NCI-H1417 (cell line): ENCODE data around the gene CLDN20.
"Not testable (repeated sequence)": the region's sequence is repeated elsewhere in the genome, so short reads cannot be mapped to it uniquely, and the experiment has no call there.

Experiments used
- DNase-seq, 3 experiments: peaks; one replicate each; lab custom pipeline; 2025; lab: John Stamatoyannopoulos, UW

CLDN20 gene

DNA sequence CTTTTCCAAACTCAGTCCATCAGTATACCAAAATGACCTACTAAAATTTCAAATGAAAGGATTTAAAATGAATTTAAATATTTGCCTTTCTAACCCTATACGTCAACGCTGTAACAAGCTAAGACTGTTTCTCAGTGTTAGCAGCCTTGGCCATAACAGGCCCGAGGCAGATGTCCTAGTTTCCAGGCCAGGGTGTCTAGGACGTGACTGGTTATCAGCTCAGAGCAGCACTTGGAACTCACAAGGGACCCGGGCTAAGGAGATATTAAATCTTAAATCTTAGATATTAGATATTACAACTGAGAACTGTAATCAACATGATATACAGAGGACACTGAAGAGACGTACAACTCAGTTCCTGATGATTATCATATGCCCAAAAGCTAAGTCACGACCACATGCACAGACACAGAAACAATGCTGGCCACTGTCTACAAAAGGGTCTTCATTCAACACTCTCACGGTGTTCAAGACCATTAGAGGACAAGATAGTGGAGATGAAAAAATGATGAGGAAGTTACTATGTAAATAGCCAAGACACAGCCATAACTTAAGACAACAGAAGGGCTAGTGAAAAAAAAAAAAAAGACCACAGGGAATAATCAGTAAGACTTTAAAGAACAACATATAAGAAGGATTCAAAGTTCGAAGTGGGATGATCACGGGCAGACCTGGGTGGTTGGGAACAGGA lies at the start of gene CLDN20:
CLDN20 (plus strand) TSS at position 641 of the 691 bp plus-strand sequence. CDS start 11,707 bp downstream, outside the sequence.
- no peak for DNase-seq

DNA sequence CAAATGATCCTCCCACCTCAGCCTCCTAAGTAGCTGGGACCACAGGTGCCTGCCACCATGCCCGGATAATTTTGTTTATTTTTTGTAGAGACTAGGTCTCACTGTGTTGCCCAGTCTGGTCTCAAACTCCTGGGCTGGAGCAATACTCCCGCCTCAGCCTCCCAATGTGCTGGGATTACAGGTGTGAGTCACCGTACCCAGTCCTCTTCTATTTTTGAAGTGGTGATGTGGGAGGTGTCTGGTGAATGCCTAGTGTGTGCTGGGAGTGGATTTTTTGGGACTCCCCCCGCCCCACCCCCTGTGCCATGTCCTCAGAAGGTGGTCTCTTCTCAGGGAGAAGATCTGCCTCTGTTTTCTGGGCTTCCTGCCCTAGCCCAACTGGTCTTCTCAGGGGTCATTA lies 47.9 kb upstream of the CLDN20 start:
- peak in 1 of 3 experiments; percentile 71 for DNase-seq

DNA sequence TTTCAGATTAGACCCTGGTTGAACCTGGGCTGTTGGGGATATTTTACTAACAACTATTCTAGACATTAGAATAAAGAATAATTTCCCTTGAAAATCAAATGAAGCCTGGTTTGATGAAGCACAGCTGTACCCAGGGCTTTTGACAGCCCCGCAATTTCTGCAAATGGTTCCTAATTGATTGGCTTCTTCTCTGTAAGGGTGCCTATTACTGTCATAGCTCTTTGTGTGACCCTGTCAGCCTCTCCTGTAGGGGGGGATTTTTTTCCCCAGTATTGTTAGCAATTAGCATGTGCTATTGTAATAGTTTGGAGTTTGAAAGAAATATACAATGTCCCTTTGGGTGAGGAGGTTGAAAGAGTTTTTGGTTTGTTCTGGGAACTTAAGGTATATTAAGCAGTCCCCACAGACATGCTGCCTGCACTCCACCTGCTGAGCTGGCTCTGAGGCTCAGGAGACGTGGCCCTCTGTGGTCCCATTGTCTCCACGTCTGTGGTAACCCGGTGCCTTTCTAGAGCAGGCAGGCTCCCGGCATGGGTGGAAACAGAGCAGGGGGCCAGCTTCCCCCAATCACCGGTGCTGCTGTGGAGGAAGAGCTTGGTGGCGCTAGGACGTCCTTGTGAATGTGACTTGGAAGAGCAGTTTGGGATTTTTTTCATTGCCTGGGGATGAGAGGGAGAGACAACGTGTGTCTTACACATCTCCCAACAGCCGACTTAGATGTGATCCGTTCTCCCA lies 47.3 kb upstream of the CLDN20 start:
- peak in 2 of 3 experiments; percentile 92 to 98 for DNase-seq

DNA sequence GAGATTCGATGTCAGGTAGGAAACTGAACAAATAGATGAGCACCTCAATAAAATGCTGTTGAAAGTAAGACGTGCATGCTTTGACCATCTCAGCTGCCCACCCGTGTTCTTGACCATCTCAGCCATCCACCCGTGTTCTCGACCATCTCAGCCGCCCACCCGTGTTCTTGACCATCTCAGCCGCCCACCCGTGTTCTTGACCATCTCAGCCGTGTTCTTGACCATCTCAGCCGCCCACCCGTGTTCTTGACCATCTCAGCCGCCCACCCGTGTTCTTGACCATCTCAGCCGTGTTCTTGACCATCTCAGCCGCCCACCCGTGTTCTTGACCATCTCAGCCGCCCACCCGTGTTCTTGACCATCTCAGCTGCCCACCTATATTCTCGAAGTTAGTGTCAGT lies 45.1 kb upstream of the CLDN20 start:
- DNase-seq: not testable (repeated sequence)

DNA sequence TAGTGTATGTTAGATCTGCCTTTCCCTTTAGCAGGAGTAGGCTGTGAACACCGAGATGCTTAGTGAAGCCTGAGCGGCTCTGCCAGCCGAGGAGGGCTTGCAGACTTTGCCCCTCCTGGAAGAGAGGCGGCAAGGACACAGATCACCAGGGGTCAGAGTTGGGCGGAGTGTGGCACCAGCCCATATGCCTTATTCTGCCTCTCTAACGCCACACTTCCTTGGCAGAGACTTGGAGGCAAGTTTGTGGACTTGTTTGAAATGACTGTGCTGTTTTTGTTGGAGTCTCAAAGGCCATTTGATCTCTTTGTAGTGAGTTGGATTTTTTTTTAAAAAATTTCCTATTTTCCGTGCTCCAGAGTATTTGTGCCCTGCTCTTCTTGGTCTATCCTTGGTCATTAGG lies 44.5 kb upstream of the CLDN20 start:
- DNase-seq: no peak

GRCh38 chr6:155219858-155220301 lies 43.9 kb upstream of the CLDN20 start:
- no peak for DNase-seq

DNA sequence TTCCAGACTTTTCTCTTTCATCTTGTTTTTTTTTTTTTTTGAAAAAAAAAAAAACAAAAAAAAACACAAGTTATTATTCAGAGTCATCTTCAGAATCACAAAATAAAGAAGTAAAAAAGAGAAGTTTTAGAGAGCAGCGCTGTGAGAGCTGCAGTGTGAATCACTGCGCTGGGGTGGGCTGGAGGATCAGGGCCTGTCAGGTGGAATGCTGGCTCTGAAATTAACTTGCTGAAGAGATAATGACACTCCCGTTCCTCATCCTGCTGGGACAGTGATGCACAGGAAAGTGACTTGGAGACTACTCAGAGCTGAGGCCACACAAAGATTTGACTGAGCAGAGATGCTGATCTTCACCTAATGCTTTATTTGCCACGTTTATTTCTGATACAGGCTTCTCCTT lies 42.7 kb upstream of the CLDN20 start:
- no peak for DNase-seq

- DNase-seq: no peak
Observed at GRCh38 chr6:155222506-155222905, 41.3 kb upstream of the CLDN20 start.

GRCh38 chr6:155223646-155224451 lies 40.0 kb upstream of the CLDN20 start:
- DNase-seq: peak in 2 of 3 experiments; percentile 54 to 67

GRCh38 chr6:155224618-155225017 lies 39.2 kb upstream of the CLDN20 start:
- DNase-seq: peak in 2 of 3 experiments; percentile 43 to 53

DNA sequence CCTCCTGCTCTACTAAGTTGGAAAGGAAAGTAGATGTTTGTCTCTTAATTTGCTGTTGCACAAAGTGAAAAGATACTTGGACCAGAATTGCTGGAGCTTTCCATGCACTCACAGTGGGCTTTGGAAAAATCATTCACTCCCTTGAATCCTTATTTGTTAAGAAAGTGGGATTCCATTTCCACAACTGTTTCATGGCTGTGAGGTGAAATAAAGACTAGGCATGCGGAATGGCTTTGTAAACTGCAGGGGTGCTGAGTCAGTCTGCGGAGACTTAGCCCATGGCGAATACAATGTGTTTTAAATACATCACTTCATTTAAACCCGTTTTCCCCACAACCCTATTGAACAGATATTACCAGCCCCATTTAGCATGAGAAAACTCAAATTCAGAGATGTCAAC lies 36.8 kb upstream of the CLDN20 start:
- DNase-seq: no peak

DNA sequence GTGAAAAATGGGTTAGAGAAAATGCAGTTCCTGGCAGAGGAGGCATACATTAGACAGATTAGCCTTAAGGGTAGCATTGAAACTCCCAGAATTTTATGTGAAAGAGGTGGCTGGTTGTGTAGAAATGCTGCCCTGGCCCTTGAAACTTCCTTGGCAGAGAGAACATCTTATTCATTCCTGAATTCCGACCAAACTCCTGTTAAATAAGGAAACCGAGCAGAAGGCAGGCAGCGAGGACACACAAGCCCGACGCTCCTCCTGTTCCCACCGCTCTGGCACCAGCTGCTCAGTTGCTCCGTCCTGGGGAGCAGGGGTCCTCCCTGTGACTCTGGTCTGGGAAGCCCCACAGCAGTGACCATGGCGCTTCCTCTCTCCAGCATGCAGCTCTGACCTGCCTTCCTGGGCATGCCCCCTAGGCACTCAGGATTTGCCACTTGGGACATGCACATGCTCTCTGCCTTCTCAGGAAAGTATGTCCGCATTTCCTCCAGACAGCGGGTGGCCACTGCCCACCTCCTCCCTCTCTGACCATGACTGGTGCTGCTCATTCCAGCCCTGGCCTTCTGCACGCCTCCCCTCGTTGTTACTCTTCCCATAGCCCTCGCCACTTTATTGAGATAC lies 35.2 kb upstream of the CLDN20 start:
- DNase-seq: no peak

DNA sequence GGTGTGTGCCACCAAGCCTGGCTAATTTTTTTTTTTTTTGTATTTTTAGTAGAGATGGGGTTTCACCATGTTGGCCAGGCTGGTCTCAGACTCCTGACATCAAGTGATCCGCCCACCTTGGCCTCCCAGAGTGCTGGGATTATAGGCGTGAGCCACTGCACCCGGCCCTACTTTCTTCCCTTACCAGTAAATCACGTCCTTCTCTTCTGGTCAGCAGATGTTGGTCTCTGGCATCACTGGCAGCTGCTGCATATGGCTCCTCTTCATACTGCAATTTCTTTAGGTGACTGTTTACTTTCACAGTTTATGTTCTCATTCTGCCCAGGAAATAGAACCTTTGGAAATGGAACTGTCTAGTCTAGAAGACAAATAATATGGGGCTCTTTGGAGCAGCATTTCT lies 32.8 kb upstream of the CLDN20 start:
- peak in 1 of 3 experiments; percentile 29 for DNase-seq

- no peak for DNase-seq
Observed at GRCh38 chr6:155232848-155233247, 31.0 kb upstream of the CLDN20 start.

DNA sequence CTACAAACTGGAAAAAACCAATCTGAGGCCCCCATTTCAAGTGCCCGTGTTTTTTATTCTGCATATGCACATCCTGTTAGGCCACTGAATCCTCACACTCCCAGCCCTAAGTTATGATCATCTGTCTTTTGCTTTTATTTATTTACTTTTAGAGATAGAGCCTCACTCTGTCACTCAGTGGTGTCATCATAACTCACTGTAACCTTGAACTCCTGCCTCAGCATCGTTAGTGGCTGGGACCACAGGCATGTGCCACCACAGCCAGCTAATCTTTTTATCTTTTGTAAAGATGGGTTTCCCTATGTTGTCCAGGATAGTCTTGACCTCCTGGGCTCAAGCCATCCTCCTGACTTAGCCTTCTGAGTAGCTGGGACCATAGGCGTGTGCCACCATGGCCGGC lies 29.6 kb upstream of the CLDN20 start:
- no peak for DNase-seq

DNA sequence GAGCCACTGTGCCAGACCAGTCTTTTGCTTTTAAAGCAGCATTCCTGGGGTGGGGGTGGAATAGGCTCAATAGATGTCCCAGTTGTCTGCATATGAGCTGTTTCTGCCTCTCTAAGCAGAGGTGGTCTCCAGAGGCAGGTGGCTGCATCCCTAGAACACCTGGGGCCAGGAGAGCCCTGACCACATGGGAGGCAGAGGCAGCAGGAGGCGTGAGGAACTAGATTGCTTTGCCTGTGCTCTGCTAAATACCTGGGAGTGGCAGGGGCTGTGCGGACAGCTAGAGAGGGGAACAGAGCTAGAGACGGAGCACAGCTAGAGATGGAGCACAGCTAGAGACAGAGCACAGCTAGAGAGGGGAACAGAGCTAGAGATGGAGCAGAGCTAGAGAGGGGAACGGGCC lies 29.1 kb upstream of the CLDN20 start:
- DNase-seq: no peak

- DNase-seq: no peak
Observed at GRCh38 chr6:155235087-155235486, 28.7 kb upstream of the CLDN20 start.

DNA sequence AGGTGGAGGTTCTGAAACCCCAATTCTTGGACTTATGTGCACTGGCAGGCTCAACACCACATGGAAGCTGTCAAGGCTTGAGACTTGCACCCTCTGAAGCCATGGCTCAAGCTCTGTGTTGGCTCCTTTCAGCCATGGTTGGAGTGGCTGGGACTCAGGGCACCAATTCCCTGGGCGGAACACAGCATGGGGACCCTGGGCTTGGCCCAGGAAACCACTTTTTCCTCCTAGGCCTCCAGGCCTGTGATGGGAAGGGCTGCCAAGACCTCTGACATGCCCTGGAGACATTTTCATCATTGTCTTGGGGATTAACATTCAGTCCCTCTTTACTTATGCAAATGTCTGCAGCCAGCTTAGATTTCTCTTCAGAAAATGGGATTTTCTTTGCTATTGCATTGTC lies 26.2 kb upstream of the CLDN20 start:
- no peak for DNase-seq

DNA sequence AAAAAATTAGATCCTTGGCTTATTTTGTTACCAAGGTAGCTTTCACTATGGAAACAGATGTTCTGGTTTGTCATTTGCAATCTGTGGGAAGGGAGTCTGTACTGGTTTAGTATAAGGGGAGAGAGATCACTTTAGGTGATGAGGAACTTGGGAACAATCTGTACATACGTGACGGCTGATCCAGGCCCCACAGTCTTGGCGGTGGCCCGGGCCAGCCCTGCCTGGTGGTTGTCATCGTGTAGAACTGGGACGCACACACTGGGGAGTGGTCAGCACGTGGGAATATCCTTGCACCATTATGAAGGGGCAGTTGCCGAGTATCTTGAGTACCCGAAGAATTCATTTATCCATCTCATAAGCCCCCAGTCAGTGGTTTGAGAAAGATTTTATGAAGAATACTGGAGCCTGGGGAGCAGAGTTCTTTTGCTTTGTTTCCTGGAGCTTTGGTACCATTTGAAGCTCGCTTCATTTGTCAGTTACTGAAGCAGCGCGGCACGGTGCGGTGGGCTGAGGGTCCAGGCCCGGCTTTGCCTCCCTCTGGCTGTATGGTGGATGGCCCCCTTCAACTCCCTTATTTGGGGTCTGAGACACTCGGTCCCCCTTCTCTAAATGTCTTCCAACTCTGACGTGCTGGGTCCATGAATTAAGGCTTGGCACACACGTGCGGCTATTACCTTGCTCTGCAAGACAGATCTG lies 22.8 kb upstream of the CLDN20 start:
- no peak for DNase-seq

DNA sequence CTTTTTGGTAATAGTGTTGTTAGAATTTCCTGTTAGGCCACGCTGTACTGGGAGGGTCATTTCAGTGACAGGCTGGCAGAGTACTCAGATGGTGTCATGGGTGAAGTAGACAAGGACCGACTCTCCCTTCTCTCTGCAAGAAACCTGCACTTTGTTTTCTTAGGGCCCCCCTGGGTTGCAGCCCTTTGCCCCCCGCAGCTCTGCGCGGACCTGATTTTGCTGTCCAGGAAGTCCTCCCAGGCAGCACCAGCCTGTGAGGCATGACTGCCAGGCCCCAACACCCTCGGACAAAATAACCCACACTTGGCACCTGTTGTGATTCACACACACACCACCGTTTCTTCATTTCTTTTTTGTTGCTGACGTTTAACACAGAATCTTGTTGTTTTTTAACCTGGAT lies 21.8 kb upstream of the CLDN20 start:
- no peak for DNase-seq

GRCh38 chr6:155244434-155244833 lies 19.4 kb upstream of the CLDN20 start:
- DNase-seq: no peak

DNA sequence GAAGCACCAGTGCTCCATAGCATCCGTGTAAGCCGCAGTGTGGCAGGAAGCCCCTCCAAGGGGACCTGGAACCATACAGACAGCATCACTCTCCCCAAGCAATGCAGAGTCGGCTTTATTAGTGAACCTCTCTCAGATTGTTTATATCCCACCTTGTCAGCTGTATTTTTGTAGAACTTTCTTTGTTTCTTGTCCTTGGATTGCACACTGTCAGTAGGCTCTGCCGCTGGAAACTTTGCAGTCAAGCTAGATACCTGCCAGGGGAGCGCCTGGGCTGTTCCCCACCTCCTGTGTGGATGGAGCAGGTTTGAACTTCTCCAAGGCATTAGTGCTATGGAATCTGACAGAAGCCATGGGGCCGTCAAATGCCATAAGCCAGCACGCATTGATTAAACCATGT lies 18.6 kb upstream of the CLDN20 start:
- DNase-seq: no peak
